Stimulated activated CD4-positive, alpha-beta T cell treated with anti-CD3 and anti-CD28 coated beads, Interleukin-4, amount 100 ng/mL, for 24 hours (primary cell): ENCODE data around the gene FBXO9.

Experiments
- DNase-seq: peaks from one replicate; pipeline ENCODE4 v3.0.0-alpha.2; 2020

The FBXO9 gene

DNA sequence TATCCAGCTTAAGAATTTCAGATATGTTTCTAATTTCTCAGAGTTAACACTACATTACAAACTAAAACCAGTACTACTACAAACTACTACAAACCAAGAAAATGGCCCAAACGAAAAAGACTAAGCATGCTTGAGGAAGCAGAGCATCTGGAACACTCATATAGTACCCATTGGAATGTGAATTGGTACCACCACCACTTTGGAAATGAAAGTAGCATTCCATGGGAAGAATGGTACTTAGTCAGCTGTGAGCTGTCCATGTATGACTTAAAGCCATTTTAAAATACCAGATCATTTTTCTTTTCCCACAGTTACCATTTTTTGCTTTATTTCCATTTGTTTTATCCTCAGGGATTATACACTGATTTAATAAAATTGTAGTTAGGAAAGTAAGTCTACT is 30.5 kb downstream of the FBXO9 start:
- no peak for DNase-seq

DNA sequence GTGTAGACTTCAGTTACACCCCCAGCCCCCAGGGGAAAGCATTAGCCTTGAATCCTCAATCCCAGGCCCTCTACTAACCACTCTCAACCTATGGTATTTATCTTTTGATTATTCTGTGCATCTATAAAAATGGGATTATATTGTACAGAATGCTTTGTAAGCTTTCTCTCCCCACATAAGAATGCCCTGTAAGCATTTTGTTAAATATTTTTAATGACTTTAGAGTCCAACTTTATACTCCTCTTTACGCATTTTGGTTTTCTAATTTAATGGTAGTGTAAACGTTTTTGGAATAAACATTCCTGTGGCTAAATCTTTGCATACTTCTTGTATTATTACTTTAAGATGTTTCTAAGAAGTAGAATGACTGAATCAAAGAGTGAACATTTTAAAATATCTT is 35.4 kb downstream of the FBXO9 start:
- no peak for DNase-seq

DNA sequence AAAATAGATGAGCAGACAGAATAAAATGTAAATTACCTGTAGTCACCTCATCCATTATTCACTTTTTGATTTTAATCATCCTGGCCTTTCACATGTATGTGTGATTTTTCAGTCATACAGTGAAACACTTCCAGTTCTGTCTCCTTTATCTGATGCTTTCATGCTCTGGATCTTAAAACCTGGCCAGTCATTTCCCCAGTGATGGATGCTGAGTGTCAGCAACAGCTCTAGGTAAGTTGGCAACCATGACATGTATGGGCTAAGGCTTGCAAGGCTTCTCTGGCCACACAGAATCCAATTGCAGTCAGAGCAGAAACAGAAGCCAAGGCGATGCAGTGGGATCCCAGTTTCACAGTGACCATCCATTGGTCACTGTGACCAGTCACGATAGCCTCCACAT is 35.8 kb downstream of the FBXO9 start:
- DNase-seq, result no peak

DNA sequence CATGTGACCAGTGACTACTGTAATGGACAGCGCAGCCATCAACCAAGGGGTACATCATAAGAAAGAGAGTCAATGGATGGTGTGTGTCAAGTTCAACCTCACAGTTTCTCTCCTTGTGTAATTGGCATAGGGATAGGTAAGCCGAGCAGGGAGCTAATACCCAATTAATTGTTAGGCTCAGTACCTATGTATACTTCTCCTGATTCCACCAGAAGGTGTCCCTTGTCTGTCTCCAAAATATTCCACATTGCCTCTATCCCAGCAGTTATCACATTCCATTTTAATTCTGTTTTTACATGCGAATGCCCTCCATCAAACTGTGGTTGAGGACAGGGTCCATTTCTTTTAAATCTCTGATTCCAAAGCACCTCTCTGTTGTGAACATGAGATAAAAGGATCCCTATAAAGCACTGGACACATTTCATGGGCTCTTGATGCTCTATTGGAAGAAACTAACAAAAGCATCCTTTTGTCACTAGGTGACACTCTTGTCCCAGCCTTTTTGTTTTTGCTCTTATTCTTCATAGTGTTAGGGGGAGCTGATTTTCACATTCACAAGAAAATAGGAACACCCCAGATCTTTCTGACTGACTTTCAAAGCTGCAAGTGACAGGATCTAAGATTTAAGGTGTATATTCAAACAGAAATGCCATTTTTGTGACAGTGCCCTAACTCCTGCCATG is 38.9 kb downstream of the FBXO9 start:
- no peak for DNase-seq

DNA sequence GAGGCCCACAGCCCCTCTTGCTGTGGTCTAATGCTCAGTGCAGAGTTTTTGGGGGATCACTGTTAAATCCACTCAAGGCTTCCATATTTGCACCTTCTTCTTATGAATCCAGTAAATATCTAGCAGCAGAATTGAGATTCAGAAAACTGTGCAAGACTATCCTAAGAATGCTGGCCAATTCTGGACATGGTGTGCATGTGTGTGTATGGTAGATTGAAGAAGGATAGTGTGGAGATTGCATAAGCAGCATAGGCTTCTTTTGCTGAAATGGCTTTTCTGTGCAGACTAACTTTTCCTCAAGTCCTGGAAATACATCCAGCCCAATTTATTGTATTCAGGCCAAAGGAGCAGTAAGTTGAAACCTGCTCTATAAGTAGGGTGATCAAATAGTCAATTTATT is 39.7 kb downstream of the FBXO9 start:
- no peak for DNase-seq

DNA sequence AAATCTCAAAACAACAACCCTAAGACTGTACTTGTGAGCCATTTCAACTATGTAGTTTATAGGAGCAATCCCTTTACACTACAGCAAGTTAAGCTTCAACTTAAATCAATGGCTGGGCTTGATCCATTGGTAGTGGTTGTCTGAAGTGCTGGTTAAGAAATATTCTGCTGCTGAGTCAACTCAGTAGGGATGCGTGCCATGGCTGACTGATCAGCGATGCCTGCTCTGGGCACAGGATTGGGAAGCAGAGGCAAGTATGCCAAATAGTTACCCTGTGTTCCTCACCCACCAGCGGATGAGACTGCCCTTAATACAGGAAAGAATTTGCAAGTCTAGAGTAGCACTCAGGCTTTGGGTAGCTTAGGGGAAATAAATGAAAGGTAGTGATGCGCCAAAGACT is 41.9 kb downstream of the FBXO9 start:
- DNase-seq, result no peak

DNA sequence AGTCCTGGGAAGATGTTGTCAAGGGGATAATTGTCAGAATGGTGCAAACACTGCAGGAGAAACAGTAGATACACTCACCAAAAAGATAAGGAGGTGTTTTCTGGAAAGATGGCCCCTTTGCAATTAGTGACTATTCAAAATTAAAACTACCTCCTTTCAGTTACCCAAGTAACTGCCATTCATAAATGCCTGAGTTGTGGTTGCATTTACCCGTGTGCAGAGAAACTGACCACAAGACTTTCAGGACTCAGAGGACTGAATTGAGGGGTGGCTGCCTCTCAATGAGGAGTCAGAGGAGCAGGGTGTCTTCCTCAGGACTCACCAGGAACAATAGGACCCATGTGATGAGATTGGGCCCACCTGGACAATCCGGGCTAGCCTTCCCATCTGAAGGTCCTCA is 44.4 kb downstream of the FBXO9 start:
- DNase-seq, result no peak

DNA sequence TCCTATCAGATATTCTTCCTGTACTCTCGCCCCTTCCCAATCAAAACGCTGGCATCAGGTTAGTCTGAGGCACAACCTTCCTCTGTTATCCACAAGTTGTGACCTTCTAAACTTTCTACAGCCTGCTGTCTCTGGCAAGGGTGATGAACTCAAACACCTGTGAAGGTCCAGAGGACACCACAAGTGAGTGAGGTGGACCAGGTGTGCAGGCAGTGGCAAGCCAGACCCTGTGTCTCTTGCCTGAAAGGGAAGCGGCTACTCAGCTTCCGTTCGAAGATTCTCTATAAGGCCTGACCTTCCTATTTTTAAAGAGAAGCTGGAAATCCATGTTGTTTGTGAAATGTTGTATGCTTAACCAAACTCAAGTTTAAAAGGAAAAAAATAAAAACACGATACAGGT is 46.7 kb downstream of the FBXO9 start:
- no peak for DNase-seq

DNA sequence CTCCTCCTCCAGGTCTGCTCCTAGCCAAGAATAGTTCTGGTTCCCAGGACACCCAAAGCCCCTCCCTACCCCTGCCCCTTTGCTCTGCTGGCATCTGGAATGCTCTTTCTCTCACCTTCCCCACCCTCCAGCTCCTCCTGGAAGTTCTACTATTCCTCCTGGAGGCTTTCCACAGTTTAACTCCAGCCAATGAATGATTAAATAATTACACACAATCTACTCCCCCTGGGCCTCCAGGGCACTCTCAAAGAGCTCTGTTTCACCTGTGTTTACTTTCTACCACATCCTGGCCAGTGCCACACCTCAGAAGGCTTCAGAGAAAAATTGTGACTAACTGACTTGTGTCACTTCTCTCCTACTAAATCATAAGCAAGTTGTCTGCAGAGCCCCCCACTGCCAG is 47.2 kb downstream of the FBXO9 start:
- DNase-seq, result no peak

DNA sequence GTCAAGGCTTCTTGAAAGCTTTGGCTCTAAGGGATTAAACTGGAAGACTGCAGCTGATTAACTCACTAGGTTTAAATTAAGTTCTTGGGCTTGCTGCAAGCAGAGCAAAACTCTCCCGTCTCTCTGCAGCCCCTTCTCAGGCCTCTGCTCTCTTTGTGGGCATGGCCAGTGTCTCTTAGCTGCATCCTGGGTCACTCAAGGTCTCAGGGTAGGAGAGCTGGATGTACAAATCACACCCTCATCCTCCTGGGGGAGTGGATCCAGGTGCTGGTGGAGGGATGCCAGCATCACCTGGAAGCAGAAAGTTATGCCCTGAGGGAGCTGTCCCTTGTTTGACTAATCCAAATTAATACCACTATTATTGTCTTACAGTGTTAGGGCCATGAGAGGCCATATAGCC is 47.7 kb downstream of the FBXO9 start:
- no peak for DNase-seq

DNA sequence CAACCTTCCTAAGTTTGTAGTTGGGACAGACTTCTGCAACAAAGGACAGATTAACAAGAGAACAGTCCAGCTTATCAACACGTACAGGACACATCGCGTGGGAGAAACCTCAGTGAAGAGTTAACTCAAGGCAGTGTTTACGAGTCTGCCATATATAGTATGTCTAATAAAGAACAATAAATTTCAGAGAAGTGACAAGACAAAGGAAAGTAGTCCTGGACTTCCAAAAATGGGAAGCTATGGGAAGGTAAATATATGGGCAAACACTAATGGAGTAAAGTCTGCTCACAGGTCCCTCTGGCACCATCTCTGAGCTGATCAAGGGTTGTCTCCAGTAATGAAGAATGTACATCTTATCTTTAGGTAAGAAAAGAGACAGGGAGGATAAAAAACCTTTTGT is 48.5 kb downstream of the FBXO9 start:
- DNase-seq, result no peak

DNA sequence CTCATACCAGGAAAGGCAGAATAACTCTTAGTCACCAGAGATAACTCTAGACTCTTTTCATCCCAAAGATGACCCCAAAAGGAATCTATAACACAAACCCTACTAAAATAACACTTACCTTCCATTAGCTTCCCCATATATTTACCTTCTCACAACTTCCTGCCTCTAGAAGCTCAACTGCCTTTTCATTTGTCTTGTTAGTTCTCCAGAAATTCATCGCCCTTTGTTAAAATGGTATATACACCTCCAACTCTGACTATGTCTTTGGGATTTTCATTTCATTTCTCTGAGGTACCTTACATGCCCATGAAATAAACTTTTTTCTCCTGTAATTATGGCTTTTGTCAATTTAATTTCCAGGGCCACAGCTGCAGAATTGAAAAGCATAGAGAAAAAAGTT is 49.9 kb downstream of the FBXO9 start:
- no peak for DNase-seq

DNA sequence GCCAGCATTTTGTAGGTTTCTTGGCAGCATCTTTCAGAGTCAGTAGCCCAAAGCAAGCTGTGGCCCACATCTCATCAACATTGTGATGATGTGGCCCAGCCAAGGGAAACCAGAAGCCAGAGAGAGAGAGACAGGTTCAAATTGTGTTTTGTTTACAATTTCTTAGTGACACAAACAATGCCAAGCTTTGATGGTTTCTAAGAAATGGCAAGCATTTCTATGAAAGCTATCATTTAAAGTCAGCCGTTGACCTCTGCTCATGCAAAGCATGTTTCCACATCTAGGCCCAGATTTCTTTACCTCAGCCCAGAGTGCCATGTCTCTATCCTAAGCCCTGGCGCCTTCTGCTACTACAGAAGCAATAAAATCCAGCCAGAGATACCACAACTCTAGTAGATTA is 50.5 kb downstream of the FBXO9 start:
- DNase-seq, result no peak

DNA sequence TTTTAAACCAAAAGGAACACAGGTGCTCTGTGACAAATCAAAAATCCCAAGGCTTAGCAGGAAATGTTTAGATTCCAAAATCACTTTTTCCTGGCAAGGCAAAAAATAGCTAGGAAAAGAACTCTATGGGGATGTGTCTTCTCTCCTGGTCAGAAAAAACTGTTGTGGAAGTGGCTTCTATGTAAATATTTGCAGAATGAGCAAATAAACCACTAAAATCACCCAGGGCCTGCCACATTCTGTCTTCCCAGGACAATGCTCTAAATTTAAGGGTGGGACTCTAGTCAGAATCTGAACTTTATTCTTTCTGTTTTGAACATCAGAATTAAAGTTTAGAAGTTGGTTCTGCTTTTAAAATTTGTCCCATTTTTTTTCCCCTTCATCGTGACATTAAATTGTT is 54.1 kb downstream of the FBXO9 start:
- DNase-seq, result no peak

DNA sequence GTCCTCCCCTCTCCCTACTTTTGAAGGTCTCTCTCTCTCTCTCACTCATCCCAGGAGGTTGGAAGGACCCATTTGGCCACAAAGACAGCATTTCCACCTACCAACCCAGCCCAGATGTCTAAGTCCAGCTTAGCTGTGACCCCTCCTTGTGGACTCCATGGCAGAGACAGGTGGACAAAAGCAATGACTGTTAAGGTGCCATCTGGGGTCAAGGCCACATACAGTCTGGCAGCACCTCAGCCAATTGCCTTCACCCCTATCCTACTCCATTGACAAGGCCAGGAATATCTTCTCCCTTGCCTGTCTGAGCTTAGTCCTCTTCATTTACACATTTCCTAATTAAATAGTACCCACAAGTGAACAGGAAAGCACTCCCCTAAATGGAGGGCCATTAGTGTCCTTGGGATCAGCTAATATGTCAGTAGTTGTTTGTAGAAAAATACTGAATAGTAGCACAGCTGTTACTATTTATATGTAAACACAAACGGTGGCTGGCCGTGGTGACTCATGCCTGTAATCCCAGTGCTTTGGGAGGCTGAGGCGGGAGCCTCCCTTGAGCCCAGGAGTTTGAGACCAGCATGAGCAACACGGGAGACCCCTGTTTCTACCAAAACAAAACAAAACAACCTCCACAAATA is 54.7 kb downstream of the FBXO9 start:
- no peak for DNase-seq

DNA sequence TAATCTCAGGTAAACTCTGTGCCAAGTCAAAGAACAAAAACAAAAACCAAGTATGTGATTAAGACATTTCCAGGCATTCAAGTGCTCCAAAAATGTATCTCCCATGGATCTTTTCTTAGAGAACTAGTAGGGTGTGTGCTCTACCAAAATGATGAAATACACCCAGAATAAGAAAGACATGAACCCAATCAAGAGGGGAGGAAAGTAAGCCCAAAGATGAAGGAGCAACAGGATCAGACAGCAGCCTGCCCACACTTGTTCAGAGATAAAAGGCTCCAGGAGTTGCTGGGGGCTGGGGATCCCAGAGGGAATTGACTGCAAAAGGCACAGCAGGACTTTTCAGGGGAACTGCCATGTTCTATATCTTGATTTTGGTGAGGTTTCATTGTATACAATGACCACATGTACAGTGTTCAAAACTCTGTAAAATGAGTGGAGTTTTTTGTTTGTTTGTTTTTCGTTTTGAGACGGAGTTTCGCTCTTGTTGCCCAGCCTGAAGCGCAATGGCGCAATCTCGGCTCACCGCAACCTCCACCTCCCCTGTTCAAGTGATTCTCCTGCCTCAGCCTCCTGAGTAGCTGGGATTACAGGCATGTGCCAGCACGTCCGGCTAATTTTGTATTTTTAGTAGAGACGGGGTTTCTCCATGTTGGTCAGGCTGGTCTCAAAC is 59.1 kb downstream of the FBXO9 start:
- DNase-seq, result no peak

DNA sequence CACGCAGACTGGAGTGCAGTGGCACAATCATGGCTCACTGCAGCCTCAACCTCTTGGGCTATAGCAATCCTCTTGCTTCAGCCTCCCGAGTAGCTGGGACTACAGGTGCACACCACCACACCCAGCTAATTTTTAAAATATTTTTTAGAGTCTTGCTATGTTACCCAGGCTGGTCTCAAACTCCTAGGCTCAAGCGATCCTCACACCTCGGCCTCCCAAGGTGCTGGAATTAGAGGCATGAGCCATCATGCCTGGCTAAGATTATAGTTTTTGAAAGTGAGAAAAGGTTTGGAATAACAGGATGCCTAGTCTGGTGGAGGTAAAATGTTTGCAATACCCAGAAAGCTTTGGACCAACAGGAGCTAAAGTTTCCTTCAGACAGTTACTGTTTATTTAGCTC is 60.1 kb downstream of the FBXO9 start:
- DNase-seq, result no peak

DNA sequence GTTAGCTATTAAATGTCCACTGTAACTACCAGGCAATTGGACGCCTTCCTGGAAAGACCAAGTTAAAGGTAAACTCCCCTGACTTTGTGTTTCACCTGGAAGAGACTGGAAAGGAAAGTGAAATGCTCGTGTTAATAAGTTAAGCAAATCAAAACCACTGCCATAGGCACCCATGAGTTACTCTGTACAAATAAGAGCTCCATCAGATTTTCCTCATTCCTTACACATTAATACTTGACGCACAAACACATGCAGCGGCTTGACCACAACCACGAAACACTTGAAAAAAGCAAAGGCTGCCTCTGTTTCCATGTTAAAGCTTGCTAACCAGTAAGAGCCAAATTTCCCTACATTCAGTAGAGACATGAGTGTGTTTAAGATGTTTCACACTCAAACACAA is 63.6 kb downstream of the FBXO9 start:
- no peak for DNase-seq

DNA sequence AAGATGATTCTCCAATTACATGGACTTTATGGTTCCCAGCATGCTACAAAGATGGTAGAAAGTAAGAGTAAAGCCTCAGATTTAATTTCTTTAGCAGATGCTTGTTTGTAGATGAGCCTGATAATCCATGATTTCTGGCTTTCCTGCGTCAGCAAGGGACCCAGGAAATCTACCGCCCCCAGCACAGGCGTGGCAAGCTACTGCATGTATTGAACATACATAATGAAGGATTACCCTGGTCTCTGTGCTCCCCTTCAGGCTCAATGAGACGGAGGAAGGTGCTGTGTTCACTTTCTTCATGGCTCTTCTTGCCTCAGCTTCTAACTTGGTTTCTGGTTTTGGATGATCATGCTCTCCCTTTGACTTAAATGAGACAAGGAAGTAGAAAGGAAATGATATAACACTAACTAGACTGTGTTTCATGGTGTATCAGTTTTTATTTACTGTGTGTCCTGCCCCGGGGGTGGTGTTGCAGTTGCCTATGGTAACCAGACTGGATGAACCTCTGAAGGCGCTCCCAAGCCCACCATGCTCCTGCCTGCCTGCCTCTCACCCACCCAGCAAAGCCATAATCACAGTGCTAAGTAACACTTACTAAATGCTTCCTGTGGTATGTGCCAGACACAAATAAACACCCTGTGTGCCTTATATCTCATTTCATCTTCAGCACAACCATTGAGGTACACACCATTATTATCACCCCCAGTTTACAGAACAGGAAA is 65.5 kb downstream of the FBXO9 start:
- DNase-seq, result no peak

DNA sequence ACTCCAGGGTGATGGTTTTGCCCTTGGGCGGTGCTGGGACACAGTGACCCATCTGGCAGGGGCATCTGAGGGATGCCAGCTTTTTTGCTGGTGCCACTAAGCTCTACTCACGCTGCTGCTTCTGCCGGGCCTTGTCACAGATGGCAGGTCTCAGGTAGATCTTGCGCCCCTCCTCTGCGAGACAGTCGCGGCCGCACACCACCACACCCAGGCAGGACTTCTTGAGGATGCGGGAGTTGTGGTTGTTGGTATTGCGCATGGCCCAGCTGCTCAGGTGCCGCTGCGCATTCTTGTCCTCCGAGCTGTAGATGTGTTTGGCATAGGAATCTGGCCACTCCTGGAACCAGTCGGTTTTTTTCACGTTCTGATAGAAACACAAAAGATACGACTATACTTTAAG is 68.8 kb downstream of the FBXO9 start:
- DNase-seq, result no peak

DNA sequence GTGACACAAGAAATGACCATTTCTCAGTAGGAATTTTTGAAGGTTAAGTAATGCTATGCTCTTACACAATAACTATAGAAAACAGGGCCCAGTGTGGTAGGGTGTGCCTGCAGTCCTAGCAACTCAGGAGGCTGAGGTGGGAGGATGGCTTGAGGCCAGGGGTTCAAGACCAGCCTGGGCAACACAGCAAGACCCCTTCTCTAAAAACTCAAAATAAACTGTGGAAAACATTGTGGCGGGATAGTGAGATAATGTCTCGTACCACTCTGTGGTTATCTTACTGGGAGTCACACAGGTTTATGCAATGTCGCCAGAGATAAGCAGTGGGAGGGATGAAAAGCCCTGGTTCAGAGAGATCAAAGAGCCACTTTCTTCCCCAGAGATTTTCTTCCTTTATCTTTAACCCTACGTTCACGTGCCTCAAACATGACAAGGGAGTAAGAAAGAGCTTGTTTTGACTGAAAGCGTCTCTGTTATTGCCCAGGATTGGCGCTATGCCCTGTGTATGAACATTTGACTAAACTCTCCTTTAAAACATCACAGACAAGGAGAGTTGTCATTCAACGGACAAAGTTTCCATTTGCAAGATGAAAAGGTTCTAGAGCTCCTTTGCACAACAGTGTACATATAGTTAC is 69.5 kb downstream of the FBXO9 start:
- no peak for DNase-seq

DNA sequence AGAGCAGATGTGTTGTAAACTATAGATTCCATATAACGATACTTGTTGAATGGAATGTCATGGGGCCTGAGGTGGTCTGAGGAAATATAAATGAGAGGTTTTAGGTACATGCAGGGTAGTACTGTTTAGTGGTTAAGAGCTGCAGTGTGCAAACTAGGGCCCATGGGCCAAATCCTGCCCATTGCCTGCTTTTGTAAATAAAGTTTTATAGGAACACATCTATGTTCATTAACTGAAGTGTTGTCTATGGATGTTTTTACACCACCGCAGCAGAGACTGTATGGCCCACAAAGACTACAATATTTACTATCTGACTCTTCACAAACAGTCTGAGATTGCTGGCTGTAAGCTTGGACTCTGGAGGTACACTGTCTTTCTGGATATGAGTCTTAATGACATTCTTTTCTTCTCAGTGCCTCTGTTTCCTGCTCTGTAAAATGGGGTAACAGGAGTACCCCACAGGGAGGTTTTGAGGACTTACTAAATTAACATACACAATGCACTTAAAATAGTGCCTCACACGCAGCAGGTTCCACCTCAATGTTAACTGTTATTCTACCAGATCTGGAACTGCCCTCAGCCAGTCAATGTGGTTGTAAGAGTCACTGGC is 70.9 kb downstream of the FBXO9 start:
- DNase-seq, result no peak

DNA sequence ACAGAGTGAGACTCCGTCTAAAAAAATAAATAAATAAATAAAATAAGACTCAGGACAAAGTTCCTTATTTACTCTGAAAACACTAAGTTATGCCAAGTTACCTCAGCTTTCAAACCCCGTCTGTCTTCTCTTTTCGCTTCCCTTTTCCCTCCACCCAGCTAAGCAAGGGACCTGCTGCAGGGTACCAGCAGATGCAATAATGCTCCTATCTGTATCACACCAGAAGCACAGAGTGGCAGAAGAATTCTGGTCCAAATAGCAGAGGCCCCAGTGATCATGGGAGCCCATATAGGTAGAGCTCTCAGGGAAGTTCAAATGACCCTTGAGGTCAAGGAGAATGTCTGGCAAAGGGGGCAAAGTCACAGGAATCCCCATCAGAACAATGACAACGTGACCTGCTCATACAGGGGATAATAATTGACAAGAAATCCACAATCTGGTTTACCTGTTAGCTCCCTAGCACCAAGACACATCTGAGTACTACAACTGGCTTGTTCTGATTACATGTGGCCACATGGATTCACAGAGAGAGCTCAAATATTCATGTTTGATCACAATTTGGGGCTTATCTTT is 74.7 kb downstream of the FBXO9 start:
- DNase-seq, result no peak
